Measurements from ENCODE around the gene SMIM27. TPM values are rescaled to one million over a fixed set of nuclear protein-coding genes. Genes with fewer than 3 reads are reported as not detected.

SMIM27 gene
- total RNA-seq, 1 experiment from 2014 or later: 13.6 TPM

DNA sequence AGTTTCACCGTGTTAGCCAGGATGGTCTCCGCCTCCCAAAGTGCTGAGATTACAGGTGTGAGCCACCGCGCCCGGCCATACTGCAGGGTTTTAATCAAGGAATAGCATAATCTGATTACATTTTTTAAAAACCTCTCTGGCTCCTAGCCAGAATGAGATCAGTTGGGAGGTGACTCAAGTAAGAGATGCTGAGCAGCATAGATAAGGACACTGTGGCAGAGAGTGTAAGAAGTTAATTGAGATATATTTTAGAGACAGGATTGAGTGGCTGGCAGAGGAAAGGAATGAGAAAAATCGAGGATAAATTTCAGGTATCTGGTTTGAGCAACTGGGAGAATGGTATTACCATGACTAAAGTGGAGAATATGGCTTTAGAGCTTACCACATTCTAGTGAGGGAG lies 18.8 kb upstream of the SMIM27 start:
- TF ChIP-seq, protein P1, sequence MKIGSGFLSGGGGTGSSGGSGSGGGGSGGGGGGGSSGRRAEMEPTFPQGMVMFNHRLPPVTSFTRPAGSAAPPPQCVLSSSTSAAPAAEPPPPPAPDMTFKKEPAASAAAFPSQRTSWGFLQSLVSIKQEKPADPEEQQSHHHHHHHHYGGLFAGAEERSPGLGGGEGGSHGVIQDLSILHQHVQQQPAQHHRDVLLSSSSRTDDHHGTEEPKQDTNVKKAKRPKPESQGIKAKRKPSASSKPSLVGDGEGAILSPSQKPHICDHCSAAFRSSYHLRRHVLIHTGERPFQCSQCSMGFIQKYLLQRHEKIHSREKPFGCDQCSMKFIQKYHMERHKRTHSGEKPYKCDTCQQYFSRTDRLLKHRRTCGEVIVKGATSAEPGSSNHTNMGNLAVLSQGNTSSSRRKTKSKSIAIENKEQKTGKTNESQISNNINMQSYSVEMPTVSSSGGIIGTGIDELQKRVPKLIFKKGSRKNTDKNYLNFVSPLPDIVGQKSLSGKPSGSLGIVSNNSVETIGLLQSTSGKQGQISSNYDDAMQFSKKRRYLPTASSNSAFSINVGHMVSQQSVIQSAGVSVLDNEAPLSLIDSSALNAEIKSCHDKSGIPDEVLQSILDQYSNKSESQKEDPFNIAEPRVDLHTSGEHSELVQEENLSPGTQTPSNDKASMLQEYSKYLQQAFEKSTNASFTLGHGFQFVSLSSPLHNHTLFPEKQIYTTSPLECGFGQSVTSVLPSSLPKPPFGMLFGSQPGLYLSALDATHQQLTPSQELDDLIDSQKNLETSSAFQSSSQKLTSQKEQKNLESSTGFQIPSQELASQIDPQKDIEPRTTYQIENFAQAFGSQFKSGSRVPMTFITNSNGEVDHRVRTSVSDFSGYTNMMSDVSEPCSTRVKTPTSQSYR (CRISPR knock-in tag; IDR thresholded peaks at IDR 0.05): no peak
- TF ChIP-seq PRRX2 (CRISPR knock-in tag; IDR thresholded peaks at IDR 0.05) (no peak), NR3C1 (CRISPR knock-in tag; conservative IDR thresholded peaks at IDR 0.05; ENCODE audit: low read depth) (no peak), ZNF423 (CRISPR knock-in tag; IDR thresholded peaks at IDR 0.05) (no peak), ZNF416 (CRISPR knock-in tag; IDR thresholded peaks at IDR 0.05) (no peak)
- TF ChIP-seq, protein P2, sequence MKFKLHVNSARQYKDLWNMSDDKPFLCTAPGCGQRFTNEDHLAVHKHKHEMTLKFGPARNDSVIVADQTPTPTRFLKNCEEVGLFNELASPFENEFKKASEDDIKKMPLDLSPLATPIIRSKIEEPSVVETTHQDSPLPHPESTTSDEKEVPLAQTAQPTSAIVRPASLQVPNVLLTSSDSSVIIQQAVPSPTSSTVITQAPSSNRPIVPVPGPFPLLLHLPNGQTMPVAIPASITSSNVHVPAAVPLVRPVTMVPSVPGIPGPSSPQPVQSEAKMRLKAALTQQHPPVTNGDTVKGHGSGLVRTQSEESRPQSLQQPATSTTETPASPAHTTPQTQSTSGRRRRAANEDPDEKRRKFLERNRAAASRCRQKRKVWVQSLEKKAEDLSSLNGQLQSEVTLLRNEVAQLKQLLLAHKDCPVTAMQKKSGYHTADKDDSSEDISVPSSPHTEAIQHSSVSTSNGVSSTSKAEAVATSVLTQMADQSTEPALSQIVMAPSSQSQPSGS (CRISPR knock-in tag; IDR thresholded peaks at IDR 0.05; ENCODE audit: borderline replicate concordance, low read depth): no peak
- TF ChIP-seq, protein P3, sequence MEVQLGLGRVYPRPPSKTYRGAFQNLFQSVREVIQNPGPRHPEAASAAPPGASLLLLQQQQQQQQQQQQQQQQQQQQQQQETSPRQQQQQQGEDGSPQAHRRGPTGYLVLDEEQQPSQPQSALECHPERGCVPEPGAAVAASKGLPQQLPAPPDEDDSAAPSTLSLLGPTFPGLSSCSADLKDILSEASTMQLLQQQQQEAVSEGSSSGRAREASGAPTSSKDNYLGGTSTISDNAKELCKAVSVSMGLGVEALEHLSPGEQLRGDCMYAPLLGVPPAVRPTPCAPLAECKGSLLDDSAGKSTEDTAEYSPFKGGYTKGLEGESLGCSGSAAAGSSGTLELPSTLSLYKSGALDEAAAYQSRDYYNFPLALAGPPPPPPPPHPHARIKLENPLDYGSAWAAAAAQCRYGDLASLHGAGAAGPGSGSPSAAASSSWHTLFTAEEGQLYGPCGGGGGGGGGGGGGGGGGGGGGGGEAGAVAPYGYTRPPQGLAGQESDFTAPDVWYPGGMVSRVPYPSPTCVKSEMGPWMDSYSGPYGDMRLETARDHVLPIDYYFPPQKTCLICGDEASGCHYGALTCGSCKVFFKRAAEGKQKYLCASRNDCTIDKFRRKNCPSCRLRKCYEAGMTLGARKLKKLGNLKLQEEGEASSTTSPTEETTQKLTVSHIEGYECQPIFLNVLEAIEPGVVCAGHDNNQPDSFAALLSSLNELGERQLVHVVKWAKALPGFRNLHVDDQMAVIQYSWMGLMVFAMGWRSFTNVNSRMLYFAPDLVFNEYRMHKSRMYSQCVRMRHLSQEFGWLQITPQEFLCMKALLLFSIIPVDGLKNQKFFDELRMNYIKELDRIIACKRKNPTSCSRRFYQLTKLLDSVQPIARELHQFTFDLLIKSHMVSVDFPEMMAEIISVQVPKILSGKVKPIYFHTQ (CRISPR knock-in tag; IDR thresholded peaks at IDR 0.05): no peak
- TF ChIP-seq, protein P4, sequence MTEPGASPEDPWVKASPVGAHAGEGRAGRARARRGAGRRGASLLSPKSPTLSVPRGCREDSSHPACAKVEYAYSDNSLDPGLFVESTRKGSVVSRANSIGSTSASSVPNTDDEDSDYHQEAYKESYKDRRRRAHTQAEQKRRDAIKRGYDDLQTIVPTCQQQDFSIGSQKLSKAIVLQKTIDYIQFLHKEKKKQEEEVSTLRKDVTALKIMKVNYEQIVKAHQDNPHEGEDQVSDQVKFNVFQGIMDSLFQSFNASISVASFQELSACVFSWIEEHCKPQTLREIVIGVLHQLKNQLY (CRISPR knock-in tag; IDR thresholded peaks at IDR 0.05): no peak
- TF ChIP-seq, protein P5, sequence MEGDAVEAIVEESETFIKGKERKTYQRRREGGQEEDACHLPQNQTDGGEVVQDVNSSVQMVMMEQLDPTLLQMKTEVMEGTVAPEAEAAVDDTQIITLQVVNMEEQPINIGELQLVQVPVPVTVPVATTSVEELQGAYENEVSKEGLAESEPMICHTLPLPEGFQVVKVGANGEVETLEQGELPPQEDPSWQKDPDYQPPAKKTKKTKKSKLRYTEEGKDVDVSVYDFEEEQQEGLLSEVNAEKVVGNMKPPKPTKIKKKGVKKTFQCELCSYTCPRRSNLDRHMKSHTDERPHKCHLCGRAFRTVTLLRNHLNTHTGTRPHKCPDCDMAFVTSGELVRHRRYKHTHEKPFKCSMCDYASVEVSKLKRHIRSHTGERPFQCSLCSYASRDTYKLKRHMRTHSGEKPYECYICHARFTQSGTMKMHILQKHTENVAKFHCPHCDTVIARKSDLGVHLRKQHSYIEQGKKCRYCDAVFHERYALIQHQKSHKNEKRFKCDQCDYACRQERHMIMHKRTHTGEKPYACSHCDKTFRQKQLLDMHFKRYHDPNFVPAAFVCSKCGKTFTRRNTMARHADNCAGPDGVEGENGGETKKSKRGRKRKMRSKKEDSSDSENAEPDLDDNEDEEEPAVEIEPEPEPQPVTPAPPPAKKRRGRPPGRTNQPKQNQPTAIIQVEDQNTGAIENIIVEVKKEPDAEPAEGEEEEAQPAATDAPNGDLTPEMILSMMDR (IDR thresholded peaks at IDR 0.05): no peak
- TF ChIP-seq, protein P6, sequence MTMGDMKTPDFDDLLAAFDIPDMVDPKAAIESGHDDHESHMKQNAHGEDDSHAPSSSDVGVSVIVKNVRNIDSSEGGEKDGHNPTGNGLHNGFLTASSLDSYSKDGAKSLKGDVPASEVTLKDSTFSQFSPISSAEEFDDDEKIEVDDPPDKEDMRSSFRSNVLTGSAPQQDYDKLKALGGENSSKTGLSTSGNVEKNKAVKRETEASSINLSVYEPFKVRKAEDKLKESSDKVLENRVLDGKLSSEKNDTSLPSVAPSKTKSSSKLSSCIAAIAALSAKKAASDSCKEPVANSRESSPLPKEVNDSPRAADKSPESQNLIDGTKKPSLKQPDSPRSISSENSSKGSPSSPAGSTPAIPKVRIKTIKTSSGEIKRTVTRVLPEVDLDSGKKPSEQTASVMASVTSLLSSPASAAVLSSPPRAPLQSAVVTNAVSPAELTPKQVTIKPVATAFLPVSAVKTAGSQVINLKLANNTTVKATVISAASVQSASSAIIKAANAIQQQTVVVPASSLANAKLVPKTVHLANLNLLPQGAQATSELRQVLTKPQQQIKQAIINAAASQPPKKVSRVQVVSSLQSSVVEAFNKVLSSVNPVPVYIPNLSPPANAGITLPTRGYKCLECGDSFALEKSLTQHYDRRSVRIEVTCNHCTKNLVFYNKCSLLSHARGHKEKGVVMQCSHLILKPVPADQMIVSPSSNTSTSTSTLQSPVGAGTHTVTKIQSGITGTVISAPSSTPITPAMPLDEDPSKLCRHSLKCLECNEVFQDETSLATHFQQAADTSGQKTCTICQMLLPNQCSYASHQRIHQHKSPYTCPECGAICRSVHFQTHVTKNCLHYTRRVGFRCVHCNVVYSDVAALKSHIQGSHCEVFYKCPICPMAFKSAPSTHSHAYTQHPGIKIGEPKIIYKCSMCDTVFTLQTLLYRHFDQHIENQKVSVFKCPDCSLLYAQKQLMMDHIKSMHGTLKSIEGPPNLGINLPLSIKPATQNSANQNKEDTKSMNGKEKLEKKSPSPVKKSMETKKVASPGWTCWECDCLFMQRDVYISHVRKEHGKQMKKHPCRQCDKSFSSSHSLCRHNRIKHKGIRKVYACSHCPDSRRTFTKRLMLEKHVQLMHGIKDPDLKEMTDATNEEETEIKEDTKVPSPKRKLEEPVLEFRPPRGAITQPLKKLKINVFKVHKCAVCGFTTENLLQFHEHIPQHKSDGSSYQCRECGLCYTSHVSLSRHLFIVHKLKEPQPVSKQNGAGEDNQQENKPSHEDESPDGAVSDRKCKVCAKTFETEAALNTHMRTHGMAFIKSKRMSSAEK (CRISPR knock-in tag; IDR thresholded peaks at IDR 0.05; ENCODE audit: borderline replicate concordance): no peak
- Mint-ChIP-seq H3K36me3 (peaks cover 5% of the 10 kb centered on the region; the same call in 1 of the 2 replicates), H3K4me1 (no peaks in the 10 kb centered on the region), H3K4me3 (no peak overlapping the region), H3K27ac (no peak overlapping the region), H3K9me3 (peaks cover 14% of the 10 kb centered on the region), H3K27me3 (ENCODE audit: low read depth) (no peaks in the 10 kb centered on the region)
- CTCF ChIA-PET: no interaction called here
- DNase-seq (ENCODE audit: low spot score) (no peak), ATAC-seq (no peak)
- POLR2A ChIA-PET: interaction anchor here (1.0 kb wide), 1 partner anchor 154 kb away, joined by 3 read pairs; no protein-coding TSS in a partner anchor

All from WTC11 (cell line).